A204.1 (cell line): ENCODE data around the gene GZMB.
"Not testable (repeated sequence)": the region's sequence is repeated elsewhere in the genome, so short reads cannot be mapped to it uniquely, and the experiment has no call there.

Experiments
- FAIRE-seq: peaks from 2 replicates; lab custom pipeline; 2012; peaks lifted over from hg19 to GRCh38; lab: Jason Lieb, UNC

The GZMB gene

DNA sequence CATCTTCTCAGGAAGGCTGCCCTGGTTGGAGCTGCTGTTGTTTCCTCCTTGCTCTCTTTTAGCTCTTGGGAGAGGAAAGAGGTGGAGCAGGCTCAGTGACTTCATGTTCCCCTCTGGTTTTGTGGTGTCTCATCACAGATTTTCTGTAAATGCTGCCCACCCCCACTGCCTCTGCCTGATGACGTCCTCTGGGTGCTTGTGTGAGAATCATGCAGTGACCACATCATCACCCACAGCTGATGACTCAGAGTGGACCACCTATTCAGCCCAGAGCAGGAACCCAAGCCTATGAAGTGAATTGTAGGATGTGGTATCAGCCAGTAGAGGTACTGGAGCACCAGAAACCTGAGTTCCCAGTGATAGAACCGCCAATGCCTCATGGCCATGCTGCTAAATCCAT is at the start of gene GZMB:
Gene GZMB (minus strand): TSS at position 33 of the 400 bp plus-strand sequence. CDS start 30 bp downstream, at position 3.
- no peak for FAIRE-seq

- no peak for FAIRE-seq
These were observed 47.1 kb upstream of the GZMB start for GRCh38 chr14:24681056-24681455.

GRCh38 chr14:24680516-24680915 is 46.5 kb upstream of the GZMB start:
- FAIRE-seq, result no peak

- no peak for FAIRE-seq
These were observed 45.4 kb upstream of the GZMB start for GRCh38 chr14:24679248-24679961.

DNA sequence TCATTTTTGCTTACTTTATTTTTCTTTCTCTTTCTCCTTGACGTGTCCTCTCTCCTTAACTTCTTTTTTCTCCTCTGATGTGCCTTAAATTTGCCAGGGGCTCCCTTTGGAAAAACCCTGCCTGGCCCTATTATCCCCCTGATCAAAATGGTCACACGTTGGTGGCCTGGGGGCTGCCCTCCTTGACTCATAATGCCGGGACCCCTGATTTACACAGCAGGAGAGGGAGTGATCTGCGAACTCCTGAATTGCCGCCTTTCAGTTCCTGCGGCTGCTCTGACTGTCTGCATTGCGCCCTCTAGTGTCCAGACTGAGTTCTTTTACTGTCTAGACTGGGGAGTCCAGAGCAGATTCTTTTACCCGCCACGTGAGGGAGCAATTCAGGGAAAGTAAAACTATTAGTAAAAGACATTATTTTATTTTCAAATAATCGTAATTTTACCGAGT is 44.8 kb upstream of the GZMB start:
- FAIRE-seq, result peak; percentile 95

DNA sequence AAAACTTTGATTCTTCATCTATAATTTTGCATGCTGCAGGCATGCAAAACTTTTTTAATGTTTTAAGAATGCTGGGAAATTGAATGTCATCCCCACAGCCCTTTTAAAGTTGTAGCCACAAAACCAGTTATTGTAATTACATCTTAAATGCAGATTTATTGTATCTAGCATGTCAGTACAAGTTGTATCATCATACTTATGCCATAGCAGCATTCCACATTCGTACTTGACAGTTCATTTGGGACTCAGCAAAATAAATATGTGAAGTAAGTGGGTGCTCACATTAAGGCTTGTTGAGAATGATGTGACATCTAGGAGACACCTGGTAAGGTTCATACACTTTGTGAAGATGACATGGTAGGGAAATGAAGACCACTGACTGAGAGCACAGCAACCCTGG is 44.0 kb upstream of the GZMB start:
- no peak for FAIRE-seq

DNA sequence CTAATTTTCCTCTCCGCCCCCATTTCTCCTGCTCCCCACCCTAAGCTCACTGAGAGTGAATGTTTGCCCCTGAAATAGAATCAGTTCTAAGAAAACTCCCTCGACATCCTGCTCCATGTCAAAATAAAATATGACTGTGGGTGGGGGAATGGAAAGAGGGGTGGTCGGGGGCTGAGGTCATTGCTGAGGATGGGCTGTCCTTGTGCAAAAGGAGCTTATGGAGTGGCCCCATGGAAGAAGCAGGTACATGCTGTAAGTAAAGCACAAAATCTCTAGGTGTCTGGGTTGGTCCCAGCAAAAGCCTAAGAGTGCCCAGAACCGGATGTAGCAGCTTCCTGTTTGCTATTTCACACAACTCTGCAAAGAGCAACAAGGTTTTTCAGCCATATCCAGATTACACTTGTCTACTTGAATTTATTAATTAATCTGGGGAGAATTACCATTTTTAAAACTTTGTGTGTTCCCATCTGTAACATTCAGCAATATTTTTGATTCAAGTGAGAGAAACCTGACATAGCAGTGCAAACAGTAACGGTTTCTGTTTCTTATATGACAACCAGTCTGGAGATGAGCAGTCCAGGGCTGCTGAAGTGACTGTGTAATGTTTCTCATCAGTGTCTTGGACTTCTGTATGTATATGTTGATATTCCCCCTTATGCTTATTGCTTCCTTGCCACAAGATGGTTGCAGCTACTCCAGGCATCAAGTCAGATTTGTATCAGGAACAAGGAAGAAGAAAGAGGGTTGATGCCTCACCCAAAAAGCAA is 40.4 kb upstream of the GZMB start:
- no peak for FAIRE-seq

DNA sequence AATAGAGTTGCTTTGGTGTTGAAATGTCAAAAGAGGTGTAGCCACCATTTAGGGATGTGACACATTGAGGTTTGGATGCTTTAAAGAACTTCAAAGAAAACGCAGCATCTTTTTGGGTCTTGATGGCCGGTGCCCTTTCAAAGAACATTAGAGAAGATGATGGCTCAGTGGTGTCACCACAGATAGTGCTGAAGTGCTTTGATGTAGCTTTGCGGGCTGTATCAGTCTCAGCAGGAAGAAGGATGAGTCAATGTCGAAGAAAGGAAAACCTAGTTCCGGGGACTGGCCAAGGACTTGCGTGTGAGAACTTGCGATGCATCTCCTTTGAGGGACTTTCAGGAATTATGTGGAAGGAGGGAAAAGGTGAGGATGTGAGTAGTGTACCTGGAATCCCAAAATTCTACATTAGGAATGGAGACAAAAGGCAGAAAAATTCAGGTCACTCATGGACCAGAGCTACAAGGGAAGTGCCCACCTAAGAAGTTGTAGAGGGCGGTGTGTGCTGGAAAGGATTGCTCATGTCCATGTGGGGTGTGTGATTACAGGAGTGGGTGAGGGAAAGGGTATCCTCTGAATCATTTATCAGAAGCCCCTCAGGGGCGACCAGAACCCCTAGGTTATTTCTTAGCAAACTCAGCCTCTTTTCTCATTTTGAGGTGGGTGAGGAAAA is 39.7 kb upstream of the GZMB start:
- no peak for FAIRE-seq

DNA sequence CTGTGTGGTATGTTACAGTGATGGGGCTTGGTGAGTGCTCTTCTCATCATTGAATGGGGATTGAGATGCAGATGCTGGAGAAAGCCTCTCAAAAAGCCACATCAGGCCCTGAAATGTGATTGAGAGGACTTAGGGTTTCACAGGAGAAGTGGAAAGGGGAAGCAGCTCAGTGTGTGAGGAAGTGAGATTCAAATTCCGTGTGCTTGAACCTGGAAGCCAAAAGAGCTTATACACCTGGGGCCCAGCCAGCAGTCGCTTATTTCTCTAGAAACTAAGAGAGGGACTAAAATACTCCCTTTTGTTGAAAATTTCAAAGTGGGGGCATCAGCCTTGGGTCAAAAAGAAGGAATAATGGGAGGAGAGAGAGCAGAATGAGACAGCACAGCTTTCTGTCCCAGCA is 39.1 kb upstream of the GZMB start:
- no peak for FAIRE-seq

GRCh38 chr14:24670594-24670993 is 36.6 kb upstream of the GZMB start:
- FAIRE-seq, result no peak

DNA sequence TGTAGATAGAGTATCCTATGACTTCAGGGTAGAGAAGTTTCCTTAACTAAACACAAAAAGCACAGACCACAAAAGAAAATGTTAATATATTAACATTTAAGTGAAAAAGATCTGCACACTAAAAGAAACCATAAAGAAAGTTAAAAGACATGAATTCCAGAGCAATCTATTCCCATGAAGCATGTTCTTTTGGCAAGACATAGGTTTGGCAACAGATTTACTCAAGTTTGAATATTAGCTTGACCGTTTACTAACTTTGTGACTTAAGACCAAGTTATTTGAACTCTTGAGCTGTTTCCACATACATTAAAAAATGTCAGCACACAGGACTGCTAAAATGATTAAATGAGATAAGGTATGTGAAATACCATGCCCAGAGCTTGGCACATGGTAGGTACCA is 35.7 kb upstream of the GZMB start:
- no peak for FAIRE-seq

DNA sequence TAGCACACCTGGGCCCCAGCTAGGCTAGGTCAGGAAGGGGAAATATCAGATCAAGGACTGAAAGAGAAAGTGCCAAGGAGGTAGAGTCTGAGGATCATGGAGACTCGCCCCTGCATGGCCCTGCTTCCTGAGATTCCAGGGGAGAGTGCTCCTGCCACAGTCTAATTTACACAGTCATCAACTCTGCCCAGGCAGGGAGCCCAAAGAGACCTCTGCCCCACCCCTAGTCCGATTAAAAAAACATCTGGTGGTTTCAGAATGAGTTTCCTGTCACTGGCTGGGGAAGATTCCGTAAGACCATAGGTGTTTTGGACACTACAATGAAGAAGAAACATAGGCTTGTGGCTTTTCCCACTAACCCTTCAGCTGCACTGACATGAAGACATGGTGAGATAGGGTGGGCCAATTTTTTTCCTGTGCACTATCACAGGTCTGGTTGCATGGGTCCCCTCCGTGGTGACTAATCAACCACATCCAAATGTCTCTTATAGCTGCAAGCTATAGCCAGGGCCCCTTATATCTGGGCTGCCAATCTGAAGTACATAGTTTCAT is 31.5 kb upstream of the GZMB start:
- no peak for FAIRE-seq

GRCh38 chr14:24664366-24664765 is 30.4 kb upstream of the GZMB start:
- no peak for FAIRE-seq

DNA sequence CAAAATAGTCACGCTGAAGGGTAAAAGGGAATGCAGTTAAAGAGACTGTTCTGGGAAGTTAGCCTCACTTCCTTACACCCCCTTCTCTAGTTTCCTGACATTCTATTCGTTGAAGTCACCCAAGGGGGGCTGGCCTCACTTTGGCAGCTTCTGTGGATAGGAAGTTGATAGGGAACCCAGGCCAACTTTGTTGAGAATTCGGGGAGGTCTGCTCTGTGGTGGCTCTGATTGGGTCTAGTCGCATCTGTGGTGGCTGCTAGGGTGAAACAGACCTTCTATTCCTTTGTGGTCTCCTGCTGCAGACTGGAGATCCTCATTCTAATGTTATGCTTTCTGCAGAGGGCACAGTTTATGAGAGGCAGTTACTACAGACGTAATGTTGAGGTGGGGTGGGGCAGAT is 28.8 kb upstream of the GZMB start:
- no peak for FAIRE-seq

- FAIRE-seq, result no peak
These were observed 26.1 kb upstream of the GZMB start for GRCh38 chr14:24659916-24660570.

GRCh38 chr14:24648361-24648760 is 14.4 kb upstream of the GZMB start:
- FAIRE-seq, result not testable (repeated sequence)

DNA sequence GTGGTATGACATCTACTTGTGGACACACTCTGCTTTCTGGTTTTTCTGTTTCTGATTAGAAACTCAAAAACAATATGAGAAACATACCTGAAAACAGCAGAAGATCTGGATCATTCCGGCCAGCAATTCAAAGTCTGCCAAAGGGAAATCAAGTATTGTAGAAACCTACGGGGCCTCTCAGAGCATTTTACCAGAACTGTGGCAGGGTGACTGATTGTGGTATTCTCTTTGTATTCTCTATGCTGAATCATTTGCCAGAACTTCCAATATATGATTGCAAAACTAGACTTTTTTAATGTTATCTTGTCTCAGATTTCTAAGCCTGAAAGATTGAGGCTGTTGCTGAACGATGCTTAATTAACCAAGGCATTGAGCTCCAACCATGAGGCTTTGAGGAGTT is 5.9 kb upstream of the GZMB start:
- no peak for FAIRE-seq

GRCh38 chr14:24639270-24639669 is 5.3 kb upstream of the GZMB start:
- FAIRE-seq, result no peak

DNA sequence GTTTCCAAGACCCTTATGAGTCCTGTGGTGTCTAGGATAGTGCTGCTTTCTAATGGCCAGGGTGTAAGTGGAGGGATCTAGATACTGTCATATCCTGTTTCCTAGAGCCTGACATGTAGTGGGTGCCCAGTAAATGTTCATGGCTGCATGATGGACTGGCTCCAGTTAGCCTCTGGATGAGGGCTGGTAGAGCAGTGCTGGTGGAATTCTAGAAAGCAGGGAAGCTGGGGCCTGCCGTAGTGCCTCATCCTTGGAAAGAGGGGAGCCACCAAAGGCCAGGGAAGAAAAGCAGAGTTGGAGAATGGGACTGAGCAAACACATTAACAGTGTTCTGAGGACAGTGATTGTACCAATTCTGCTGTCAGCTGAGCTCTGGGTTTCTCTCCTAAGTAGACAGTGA is 637 bp downstream of the GZMB start:
- FAIRE-seq, result no peak

- FAIRE-seq, result no peak
These were observed 1.2 kb downstream of the GZMB start for GRCh38 chr14:24632761-24633160.

- FAIRE-seq, result no peak
These were observed 1.7 kb downstream of the GZMB start for GRCh38 chr14:24632336-24632735.

GRCh38 chr14:24631749-24632335 is 2.1 kb downstream of the GZMB start:
- FAIRE-seq, result no peak
